ENCODE results near the gene CD70. TPM values are rescaled to one million over a fixed set of nuclear protein-coding genes. Genes with fewer than 3 reads are reported as not detected.
"Not testable (repeated sequence)": the region's sequence is repeated elsewhere in the genome, so short reads cannot be mapped to it uniquely, and the experiment has no call there.

CD70 gene
- total and polyA plus RNA-seq, 10 donors = 0.69 to 7.3 (median 3.4) TPM

DNA sequence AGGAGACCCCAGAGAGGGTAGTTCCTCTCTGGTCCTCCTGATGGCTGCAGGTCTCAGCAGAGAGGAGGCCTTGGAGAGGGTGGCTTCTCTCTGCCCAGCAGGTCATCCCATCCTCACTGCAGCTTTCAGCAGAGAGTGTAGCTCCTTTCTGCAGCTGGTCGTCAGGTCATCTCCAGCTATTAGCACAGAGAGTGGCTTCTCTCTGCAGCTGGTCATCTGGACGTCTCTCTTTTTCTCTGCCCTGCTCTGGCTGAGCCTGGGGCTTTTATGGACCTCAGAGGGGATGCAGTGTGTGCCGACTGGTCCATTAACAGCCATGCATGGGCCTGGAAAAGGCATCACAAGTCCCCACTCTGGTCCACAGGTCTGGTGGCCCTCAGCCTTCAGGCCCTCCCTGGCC is 39.9 kb downstream of the CD70 start:
- H3K27ac ChIP-seq = no peak overlapping the region

DNA sequence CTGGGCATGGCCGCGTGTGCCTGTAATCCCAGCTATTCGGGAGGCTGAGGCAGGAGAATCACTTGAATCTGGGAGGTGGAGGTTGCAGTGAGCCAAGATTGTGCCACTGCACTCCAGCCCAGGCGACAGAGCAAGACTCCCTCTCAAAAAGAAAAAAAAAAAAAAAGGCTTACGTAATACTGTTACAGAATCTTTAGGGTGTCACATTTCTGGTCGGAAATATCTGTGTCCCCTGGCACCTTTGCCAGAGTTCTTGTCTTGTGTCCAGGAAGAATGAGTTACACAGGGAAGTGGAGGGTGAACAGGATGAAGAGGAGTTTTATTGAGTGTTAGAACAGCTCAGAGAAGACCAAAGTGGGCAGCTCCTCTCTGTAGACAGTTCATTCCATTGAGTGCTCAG is 40.3 kb downstream of the CD70 start:
- peaks cover 0 to 12% (median 9%) of the 10 kb centered on the region in 6 donors for H3K4me1 ChIP-seq
- DNase-seq; intact Hi-C loops (cut with DNase I; ENCODE audit: low total_unique reads); H3K9me3 ChIP-seq; H3K36me3 ChIP-seq; H3K4me3 ChIP-seq; H3K27ac ChIP-seq: not testable (repeated sequence)
- 77 to 87% (median 84%) methylated on average over 6 of the region's 6 CpGs for WGBS, 5 donors
- H3K27me3 ChIP-seq (replicated peaks in 1 of 7) = peaks cover 0 to 20% (median 0%) of the 10 kb centered on the region in 7 donors

More for the DNA sequence above, 39.9 kb downstream of the CD70 start:
- H3K36me3 ChIP-seq = no peaks in the 10 kb centered on the region
- WGBS, 5 donors = 69 to 93% (median 87%) methylated on average over 2 to 3 of the region's 3 CpGs; no CpG with 5 or more reads in 1 of the 5 donors
- peaks cover 0 to 12% (median 9%) of the 10 kb centered on the region in 6 donors for H3K4me1 ChIP-seq
- intact Hi-C loops (cut with DNase I; ENCODE audit: low total_unique reads) = no loop called here
- TF ChIP-seq, protein P1, sequence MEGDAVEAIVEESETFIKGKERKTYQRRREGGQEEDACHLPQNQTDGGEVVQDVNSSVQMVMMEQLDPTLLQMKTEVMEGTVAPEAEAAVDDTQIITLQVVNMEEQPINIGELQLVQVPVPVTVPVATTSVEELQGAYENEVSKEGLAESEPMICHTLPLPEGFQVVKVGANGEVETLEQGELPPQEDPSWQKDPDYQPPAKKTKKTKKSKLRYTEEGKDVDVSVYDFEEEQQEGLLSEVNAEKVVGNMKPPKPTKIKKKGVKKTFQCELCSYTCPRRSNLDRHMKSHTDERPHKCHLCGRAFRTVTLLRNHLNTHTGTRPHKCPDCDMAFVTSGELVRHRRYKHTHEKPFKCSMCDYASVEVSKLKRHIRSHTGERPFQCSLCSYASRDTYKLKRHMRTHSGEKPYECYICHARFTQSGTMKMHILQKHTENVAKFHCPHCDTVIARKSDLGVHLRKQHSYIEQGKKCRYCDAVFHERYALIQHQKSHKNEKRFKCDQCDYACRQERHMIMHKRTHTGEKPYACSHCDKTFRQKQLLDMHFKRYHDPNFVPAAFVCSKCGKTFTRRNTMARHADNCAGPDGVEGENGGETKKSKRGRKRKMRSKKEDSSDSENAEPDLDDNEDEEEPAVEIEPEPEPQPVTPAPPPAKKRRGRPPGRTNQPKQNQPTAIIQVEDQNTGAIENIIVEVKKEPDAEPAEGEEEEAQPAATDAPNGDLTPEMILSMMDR (IDR thresholded peaks at IDR 0.05 in 8 of 11, conservative IDR thresholded peaks at IDR 0.05 in 3 of 11) = no peak
- TF ChIP-seq POLR2A (IDR thresholded peaks at IDR 0.05) (no peak), POLR2AphosphoS5 (IDR thresholded peaks at IDR 0.05) (no peak)
- H3K9me3 ChIP-seq = peaks cover 0 to 9% (median 0%) of the 10 kb centered on the region in 8 donors
- H3K27me3 ChIP-seq (replicated peaks in 1 of 7) = peaks cover 0 to 16% (median 0%) of the 10 kb centered on the region in 7 donors
- DNase-seq = no peak
- H3K4me3 ChIP-seq = no peak overlapping the region

DNA sequence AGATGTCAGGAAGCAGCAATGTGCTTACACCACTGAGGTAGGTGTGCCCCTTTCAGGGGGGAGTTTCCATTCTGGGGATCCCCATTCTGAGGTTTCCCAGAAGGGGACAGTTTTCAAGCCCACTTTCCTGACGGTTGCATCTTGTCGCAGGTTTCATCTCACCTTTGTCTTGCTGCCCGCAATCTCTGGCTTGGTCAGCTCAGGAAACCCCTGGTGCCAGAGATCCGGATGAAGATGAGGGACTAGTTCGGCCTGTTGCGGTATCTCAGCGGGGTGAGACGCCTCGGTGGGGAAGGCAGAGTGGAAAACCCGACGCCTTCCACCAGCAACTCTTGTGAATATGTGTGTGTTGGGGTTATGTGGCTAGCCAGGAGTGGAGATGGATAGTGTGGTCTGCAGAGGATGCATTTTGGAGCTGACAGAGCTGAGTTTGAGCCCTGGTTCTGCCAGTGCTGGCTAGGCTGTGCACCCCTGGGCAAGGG is 47.0 kb downstream of the CD70 start:
- peaks cover 0 to 4% (median 0%) of the 10 kb centered on the region in 7 donors for H3K27me3 ChIP-seq (replicated peaks in 1 of 7)
- WGBS, 5 donors = 63 to 81% (median 73%) methylated on average over 11 of the region's 11 CpGs
- no peaks in the 10 kb centered on the region for H3K36me3 ChIP-seq
- no peak overlapping the region for H3K4me3 ChIP-seq
- no peak overlapping the region for H3K27ac ChIP-seq
- TF ChIP-seq, protein P1 (IDR thresholded peaks at IDR 0.05 in 8 of 11, conservative IDR thresholded peaks at IDR 0.05 in 3 of 11) = no peak
- TF ChIP-seq POLR2A (IDR thresholded peaks at IDR 0.05) = no peak
- no peak for TF ChIP-seq POLR2AphosphoS5 (IDR thresholded peaks at IDR 0.05)
- no peak for DNase-seq
- intact Hi-C loops (cut with DNase I; ENCODE audit: low total_unique reads) = no loop called here
- no peaks in the 10 kb centered on the region for H3K4me1 ChIP-seq
- H3K9me3 ChIP-seq = peaks cover 0 to 5% (median 0%) of the 10 kb centered on the region in 8 donors

DNA sequence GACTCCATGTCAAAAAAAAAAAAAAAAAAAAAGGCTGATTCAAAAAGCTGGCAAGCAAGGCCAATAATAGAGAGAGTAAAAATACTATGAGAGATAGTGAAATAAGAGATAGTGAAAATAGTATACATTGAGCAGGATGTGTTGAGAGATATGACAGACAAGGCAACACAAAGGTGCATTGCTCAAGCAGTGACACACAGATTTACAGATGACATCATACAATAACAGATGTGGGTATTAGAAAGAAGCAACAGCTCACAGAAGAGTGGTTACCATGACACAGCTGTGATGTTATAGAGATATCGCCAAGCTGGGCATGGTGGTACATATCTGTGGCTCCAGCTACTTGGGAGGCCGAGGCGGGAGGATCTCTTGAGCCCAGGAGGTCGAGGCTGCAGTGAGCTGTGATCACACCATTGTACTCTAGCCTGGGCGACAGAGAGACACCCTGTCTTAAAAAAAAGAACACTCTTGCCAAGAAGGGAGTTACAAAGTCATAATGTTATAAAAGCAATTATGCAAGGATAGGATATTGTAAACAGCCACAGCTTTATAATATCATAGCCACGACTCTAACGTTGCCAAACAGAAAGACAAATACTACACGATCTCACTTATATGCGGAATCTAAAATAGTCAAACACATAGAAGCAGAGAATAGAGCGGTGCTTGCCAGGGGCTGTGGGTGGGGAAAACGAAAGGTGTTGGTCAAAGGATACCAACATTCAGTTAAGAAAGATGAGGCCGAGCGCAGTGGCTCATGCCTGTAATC is 49.8 kb downstream of the CD70 start:
- intact Hi-C loops (cut with DNase I; ENCODE audit: low total_unique reads) = no loop called here
- WGBS, 5 donors = 80 to 88% (median 84%) methylated on average over 13 of the region's 13 CpGs
- peaks cover 0 to 4% (median 0%) of the 10 kb centered on the region in 7 donors for H3K27me3 ChIP-seq (replicated peaks in 1 of 7)
- H3K4me3 ChIP-seq = no peak overlapping the region
- H3K27ac ChIP-seq = no peak overlapping the region
- no peak for DNase-seq
- peaks cover 4 to 17% (median 10%) of the 10 kb centered on the region in 6 donors for H3K4me1 ChIP-seq
- H3K36me3 ChIP-seq = no peaks in the 10 kb centered on the region
- H3K9me3 ChIP-seq = peaks cover 0 to 3% (median 0%) of the 10 kb centered on the region in 8 donors
- TF ChIP-seq POLR2A (IDR thresholded peaks at IDR 0.05) (no peak), POLR2AphosphoS5 (IDR thresholded peaks at IDR 0.05) (no peak)
- TF ChIP-seq, protein P1 (IDR thresholded peaks at IDR 0.05 in 8 of 11, conservative IDR thresholded peaks at IDR 0.05 in 3 of 11) = no peak
